NCI-H226 (cell line): ENCODE results near the gene SLC6A5.
"Not testable (repeated sequence)": the region's sequence is repeated elsewhere in the genome, so short reads cannot be mapped to it uniquely, and the experiment has no call there.

ENCODE experiments used
- DNase-seq: peaks from one replicate; pipeline ENCODE4 v3.0.0-alpha.2; 2015

SLC6A5 gene

DNA sequence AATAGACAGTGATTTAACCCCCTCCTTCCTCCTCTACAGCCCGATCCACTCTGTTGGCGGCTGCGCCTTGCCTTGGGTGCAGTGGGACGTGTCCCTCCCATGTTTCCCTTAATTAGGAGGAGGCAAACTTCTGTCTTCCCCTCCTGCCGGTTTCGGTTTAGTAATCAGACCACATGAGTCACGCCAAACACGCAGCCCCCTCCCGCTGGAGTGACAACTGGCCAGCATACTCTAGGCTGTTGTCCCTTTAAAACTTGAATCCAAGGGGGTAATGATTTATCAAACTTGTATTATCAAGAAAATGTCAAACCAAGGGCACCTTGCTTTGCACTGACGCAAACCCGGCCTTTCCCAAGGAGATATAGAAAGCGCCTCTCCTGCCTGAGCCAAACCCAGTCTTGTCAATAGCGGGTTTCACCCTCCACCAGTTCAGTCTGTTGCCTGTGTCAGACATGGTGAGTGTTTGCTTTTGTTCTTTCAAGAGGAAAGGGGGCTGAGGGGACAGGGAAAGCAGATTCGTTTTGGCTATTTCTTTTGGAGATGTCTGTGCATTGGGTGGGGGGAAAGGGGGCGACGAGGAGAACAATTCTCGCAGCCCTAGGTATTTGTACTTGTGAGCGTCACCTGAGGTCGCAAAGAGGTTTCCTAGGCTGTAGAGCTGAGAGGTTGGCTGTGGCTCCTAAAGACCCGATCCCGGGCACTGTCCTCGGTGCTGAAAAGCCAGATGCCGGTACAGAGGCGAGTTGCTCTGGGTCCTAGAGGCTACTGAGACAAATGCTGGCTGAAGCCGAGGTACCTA, at the start of gene SLC6A5:
SLC6A5 (plus strand) TSS at position 388 of the 799 bp plus-strand sequence; CDS start at position 453, 65 bp downstream.
- no peak for DNase-seq

DNA sequence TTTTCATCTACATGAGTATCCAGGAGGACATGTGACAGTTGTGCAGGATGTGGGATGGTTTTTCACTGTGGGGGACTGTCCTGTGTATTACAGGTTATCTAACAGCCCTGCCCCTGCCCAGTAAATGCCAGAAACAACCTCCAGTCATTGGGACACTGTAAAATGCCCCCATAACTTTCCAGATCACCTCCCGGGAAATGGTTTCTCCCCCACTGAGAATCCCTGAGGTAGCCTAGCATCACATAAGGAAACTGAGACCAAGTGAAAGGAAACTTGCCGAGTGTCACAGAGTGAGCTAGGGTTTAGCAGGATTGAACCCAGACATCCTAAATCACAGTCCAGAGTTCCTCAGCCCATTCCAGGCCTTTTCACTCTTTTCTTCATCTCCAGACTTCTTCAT, 48.3 kb upstream of the SLC6A5 start:
- DNase-seq: no peak

DNA sequence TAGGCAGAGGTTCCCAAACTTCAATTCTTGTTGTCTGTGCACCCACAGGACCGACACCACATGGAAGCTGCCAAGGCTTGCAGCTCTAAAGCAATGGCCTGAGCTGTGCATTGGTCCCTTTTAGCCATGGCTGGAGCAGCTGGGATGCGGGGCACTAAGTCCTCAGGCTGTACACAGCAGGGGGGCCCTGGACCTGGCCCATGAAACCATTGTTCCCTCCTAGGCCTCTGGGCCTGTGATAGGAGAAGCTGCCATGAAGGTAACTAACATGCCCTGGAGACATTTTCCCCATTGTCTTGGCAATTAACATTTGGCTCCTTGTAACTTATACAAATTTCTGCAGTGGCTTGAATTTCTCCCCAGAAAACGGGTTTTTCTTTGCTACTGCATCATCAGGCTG, 43.6 kb upstream of the SLC6A5 start:
- DNase-seq: no peak

DNA sequence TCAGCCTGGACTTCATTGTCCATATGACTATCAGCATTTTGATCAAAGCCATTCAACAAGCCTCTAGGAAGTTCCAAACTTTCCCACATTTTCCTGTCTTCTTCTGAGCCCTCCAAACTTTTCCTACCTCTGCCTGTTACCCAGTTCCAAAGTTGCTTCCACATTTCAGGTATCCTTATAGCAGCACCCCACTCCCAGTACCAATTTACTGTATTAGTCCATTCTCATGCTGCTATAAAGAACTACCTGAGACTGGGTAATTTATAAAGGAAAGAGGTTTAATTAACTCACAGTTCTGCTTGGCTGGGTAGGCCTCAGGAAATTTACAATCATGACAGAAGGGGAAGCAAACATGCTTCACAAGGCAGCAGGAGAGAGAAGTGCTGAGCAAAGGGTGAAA, 43.0 kb upstream of the SLC6A5 start:
- not testable (repeated sequence) for DNase-seq

DNA sequence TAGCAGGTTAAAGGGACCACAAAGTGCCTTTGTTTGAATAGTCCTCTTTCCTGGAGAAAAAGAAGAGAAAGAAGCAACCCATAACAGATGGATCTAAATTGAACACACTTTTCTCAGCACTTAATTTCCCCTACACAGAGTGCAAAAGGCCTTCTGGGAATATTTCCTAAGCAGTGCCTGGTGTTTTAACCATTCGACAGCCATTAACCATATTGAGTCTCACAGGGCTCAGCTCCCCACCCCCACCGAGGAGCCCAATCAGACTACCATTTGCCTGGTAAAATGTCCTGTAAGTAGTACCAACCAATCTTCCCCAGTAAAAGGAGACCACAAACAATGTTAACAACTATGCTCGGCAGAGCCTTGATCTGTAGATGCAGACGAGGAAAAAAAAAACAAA, 40.7 kb upstream of the SLC6A5 start:
- DNase-seq: no peak

DNA sequence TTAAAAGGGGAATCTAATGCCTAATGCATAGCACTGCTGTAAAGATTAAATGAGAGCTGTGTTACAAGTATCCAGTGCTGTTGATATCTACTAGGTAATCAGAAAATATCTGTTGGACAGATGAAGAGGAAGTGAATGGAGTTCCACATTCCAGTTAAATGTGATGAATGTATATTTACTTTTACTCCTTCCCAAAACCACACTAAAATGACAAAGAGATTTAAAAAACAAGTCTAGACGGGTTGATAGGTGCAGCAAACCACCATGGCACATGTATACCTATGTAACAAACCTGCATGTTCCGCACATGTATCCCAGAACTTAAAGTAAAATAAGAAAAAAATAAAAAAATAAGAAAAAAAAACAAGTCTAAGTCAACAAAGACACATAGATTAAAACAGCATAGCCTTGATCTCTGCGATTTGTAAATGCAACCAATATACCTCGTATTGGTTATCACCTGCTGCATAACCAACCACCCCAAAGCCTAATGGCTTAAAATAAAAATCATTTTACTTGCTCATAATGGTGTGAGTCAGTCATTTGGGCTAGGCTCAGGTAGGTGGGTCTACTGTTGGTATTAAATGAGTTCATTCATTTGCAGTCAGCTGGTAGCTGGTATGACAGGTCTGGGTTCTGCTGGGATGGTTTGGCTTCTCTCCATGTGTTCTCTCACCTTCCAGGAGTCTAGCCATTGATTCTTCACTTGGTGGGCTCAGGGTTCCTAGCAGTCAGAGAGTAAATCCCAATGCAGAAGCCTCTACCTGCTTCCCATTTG, 39.7 kb upstream of the SLC6A5 start:
- no peak for DNase-seq

DNA sequence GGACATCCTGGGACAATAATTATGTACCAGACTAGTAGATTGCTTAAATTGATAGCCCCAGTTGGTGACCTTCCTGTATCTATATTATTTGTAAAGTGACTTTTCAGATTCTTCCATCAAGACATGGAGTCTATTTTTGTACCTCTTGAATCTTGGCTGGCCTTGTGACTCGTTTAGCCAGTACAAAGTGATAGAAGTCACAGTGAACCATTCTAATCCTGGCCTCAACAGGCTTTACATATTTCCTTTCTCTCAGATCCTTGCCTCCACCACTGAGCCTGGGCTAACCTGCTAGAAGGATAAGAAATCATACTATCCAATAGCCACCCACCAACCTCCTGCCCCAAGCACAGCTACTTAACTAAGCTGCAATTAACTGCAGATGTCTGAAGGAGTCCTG, 37.5 kb upstream of the SLC6A5 start:
- DNase-seq: no peak

DNA sequence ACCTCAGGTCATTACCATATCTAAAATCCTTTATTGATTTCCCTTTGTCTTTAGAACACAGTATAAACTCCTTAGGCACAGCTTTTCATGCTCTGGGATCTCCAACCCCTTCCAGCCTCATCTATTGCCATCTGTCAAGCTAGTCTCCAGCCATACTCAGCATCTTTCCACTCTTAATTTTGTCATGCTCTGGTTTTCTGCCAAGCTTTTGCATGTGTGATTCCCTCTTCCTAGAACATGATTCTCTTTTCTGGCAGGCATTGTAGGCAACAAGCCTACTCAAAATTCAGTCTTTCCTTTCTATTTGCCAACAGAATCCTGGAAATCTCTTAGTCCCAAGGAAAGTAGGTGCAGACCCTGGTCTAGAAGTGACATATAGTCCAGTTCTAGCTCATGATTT, 35.5 kb upstream of the SLC6A5 start:
- DNase-seq: no peak

DNA sequence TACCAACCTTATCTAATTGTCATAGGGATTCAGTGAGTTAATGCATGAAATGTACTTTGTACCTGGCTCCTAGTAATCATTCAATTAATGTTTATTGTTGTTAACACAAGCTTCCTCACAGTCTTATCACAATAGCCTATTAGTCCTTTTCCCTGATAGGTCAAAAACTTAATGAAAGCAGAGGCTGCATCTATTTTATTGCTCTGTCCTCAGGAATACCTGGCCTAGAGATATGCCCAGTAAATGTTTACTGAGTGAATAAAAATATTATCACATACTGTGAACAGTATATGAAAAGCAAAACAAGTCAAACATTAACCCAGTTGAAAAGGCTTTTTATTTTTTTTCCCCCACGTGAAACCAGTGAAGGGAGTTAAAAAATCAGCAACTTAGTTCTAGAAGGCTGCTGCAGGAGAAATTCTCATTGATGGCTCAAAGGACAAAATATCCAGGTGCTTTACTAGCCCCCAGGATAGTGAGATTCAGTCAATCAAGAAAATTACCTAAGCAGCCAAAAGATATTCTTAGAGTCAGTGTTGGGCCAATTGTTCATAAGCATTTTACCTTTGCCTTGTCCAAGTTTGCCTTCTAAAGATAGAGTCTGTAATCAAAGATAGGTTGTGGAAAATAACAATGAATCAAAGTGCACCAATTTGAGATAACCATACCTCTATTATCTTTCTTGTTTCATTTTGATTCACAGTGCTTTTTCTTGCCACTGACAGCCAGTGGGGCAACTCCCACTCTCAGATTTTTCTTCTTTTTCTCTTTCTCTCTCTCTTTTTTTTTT, 34.4 kb upstream of the SLC6A5 start:
- no peak for DNase-seq

DNA sequence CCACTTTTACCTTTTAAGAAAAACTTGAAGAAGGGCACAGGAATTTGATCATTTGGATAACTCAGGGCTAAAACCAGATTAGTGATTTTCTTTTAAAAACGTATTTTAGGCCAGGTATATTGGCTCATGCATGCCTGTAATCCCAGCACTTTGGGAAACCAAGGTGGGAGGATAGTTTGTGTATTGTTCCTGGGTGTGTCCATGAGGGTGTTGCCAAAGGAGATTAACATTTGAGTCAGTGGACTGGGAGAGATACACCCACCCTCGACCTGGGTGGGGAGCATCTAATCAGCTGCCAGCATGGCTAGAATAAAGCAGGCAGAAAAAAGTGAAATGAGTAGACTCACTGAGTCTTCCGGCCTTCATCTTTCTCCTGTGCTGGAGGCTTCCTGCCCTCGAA, 33.3 kb upstream of the SLC6A5 start:
- DNase-seq: not testable (repeated sequence)

DNA sequence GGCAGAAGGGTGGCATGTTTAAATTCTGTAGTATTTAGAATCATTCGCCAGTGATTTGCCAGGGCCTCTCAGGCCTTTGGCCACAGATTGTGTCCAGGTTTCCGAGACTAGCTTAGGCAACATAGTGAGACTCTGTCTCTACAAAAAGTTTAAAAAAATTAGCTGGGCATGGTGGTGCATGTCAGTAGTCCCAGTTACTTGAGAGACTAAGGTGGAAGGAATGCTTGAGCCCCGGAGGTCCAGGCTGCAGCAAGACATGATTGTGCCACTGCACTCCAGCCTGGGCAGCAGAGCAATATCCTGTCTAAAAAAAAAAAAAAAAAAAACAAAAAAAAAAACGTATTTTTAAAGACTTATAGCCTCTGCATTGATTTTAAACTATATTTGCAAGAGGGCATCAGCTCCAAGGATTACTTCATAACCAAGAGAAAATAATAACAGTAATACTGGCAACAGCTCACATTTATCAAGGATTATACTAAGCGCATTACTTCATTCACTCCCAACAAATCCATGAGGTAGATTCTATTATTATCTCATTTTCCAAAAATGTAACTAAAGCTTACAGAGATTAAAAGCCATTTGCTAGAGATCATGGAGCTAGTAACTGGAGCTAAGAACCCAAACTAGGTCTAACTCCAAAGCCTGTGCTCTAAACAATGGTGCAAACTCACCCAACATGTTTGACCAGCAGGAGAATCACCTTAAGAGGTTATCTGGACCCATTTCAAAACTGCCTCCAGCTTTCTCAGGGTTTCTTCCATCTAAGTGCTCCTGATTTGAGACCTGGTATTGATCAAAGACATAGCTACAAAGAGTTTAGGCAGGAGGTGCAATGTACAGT, 32.6 kb upstream of the SLC6A5 start:
- no peak for DNase-seq

DNA sequence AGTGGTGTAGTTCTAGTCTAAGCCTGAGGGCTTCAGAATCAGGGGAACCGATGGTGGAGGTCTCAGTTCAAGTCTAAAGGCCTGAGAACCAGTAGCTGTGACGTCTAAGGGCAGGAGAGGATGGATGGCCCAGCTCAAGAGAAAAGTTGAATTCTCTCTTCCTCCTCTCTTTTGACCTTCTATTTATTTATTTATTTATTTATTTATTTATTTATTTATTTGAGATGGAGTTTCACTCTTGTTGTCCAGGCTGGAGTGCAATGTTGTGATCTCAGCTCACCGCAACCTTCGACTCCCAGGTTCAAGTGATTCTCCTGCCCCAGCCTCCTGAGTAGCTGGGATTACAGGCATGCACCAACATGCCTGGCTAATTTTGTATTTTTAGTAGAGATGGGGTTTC, 19.7 kb upstream of the SLC6A5 start:
- not testable (repeated sequence) for DNase-seq

DNA sequence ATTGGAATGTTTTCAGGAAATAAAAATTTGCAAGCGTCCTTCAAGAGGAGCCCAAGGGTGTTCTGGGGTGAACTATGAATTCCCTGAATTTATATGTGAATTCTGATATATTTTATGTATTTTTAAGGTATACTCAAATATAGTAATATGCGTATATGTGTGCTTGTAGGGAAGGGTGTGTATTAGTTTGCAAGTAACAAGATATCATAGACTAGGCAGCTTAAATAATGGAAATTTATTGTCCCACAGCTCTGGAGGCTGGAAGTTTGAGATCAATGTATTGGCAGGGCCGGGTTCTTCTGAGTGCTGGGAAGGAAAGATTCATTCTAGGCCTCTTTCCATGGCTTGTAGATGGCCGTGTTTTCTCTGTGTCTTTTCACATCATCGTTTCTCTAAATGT, 16.2 kb upstream of the SLC6A5 start:
- no peak for DNase-seq

DNA sequence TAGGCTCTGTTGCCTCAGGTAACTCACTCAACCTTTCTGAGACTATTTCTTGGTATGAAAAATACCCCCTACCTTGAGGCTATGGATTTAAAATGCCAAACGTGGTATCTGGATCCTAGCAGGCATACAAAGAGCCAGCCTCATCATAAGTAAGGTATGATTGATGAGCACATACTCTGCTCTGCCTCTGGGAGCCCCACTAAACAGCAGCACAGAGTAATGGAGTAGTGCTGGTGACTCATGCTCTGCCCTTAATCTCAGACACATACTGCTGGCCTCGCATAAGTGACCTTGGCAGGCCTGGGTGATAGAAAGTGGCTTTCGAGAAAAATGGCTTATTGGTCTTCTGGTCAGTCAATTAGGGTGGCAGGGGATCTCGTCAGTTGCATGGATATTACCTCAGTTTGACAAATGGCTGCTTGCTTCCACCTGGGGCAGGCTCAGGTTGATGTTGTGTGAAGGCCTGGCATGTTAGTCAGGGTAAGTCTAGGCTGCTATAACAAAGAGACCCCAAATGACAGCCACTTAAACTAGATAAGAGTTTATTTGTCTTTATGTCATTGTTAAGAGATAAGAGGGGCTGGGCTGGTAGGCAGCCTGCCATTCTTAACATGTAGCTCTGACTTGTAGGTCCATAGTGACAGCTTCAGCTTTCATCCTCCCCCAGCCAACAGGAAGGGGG, 15.2 kb upstream of the SLC6A5 start:
- no peak for DNase-seq

DNA sequence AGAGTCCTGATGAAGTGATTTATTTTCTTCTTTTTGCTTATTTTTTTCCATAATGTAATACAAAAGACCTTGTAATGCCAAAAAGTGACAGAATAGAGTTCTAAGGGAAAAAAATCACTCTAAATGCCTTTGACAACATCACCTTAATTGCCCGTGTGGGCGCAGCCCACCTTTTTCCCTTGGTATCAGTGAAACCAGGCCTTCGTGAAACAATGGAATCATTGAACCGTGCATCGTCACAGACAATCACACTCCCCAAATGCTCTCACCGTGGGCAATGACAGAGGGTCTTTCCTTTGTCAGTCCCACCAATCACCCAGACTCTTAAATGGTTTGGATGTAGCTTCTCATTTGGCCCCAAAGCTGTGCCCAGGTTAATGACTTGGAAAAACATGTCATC, 9.6 kb upstream of the SLC6A5 start:
- DNase-seq: no peak

DNA sequence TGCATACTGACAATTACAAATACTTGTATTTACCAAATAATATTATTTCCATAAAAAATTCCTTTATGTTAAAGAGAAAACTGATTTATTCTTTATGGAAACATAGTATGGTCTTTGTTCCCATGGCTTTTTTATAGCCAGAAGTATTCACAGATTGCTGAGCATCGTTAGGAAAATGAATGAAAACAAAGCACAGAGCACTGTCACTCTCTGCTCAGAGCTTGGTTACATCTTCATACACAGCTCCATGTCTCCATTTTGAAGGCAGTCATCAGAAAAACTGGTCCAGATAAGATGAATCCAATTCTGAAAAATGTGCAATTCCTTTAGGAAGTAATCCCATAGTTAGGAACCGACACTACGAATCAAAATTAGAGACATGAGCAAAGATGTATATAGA, 9.0 kb upstream of the SLC6A5 start:
- DNase-seq: no peak

DNA sequence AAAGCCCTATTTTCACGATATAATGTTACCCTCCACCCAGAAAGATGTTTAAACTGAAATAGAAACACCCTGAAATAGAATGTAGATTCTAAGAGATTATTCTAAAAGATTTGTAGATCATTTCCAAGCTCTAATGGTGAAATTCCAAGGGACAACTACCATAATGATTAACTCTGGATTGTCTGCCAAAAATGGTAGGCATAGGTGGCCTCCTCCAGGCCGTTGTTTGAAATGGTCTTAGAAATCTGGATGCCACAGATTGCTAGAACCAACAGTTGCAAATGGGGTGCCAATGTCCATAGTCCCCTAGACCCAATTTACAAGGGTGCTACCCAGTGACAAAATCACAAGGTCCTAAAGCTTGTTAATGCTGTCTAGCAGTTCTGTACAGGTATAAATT, 6.7 kb upstream of the SLC6A5 start:
- no peak for DNase-seq

DNA sequence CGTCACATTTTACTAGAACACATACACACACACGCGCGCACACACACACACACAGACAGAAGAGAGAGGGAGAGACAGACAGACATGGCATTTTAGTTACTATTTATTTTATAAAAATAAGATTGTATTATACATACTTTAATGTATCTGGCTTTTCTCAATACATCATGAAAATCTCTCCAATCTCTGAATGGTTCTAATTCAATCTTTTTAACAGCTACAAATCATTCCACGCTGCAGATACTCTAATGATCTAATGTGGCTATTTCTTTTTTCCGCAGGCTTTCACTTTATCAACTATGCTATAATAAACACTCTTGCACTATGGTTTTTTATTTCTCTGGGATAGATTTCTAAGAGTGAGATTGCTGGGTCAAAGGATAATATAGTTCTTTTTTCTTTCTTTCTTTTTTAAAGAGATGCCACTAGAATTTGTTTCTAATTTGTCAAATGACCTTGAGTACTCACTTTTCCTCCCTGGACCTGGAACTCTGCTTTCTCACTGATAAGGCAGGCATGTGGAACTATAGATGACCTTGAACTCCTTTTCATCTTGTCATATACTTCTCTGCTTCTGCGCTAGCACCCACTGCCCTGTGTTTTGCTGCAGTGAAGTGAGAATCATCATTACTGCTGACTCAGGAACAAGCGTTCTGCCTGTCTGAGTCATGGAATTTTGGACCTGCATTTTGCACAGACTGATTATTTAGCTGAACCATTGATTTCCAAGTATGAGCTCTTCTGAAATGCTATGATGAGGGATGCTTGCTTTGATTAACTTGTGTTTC, 4.9 kb upstream of the SLC6A5 start:
- DNase-seq: no peak

DNA sequence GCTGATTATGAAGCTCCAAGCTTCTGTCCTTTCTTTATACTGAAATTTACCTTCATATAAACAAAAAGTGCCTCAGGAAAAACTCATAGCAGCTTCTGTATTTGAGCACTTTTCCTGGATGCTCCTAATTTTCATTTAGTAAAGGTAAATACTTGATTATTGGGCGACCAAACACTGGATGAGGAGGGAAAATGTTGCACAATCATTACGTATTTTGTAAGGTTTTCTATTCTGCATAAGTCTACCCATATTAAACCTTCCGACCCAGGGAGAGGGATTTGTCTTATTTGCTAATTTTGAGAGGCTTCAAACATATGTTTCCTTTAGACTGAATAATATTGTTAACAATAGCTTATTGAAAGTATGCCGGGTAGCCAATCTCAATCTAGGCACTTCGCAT, 4.3 kb upstream of the SLC6A5 start:
- DNase-seq: no peak

DNA sequence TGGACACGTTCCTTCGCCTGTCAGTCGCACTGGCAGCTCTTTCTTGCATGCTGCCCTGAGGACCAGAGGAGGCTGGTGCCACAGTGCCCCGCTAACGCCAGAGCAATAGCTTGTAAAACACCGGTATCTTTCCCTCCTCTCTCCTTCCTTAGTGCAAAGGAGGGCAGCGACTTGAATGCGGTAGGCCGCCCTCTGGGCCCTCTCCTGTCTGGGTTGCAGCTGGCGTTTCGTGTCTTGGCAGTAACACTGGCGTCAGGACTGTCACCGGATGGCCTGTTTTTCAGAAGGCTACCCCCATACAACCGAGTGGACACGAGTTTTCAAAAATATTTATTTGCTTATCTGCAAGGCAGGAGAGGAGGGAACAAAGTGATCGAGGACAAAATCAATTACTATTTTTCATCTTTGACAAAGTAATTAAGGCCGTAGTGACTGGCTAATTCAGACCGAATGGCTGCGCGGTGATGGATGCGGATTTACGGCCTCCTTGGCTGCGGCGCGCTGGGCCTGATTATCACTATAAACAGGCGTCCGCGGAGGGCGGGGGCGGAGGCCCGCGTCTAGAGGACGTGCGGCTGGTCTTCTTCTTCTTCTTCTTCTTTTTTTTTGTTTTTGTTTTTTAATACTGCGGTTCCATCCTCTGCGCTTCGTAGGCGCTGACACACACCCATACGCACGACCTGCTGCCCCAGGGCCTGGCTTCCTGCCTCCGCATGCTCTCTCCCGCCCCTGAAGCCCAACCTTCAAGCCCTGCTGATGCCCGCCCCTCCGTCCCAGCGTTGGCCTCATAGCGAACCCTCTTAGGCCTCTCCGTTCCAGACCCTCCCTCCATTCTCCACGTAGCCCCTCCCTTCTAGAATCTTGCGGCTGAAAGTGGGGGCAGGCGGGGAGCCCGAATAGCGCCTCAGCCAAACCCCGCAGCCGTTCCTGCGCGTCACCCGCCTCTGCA, 2.9 kb upstream of the SLC6A5 start:
- no peak for DNase-seq
